IPS DF 19.7 (cell line): ENCODE results near the gene ICAM3.

Source experiments
- DNase-seq: peaks from one replicate; pipeline ENCODE4 v3.0.0-alpha.2; 2013; ENCODE audit warnings: low read depth, low spot score

The ICAM3 gene

DNA sequence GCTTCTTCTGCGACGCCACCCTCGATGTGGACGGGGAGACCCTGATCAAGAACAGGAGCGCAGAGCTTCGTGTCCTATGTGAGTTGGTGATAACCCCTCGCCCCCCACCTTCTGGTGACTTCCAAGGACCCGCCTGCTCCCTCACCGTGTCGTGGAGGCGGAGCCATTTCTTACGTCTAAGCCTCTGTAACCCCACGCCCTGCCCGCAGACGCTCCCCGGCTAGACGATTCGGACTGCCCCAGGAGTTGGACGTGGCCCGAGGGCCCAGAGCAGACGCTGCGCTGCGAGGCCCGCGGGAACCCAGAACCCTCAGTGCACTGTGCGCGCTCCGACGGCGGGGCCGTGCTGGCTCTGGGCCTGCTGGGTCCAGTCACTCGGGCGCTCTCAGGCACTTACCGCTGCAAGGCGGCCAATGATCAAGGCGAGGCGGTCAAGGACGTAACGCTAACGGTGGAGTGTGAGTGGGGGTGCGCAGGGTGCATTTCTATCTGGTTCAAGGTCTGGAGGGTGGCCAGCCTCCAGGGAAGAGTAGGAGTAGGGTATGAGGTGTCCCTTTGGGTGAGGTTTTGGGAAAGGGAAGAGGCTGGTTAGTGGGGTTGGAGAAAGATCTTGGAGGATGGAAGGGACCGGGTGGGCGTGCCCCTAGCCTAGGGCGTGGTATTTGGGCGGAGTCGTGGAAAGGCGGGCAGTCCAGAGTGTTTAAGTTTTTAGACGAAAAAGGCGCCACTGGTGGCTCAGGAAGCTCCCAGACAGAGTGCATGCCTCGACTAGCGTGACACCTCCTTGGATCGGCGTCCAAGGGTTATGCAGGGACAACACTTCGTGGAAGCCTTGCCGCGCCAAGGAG lies 46.4 kb downstream of the ICAM3 start:
- DNase-seq = no peak

DNA sequence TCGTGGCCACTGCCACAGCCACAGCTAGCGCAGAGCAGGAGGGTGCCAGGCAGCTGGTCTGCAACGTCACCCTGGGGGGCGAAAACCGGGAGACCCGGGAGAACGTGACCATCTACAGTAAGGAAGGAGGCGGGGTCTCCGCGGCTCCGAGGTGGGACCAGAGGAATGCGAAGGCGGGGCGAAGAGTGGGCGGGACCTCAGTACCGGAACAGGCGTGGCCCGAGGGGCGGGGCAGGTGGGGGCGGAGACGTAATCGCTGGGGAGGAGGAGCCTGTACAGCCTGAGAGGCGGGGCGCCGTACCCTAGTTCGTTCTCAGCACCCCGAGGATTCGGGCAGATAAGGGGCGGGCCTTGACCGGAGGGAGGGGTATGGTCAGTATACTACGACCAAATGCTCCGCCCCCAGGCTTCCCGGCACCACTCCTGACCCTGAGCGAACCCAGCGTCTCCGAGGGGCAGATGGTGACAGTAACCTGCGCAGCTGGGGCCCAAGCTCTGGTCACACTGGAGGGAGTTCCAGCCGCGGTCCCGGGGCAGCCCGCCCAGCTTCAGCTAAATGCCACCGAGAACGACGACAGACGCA lies 47.1 kb downstream of the ICAM3 start:
- DNase-seq = no peak

DNA sequence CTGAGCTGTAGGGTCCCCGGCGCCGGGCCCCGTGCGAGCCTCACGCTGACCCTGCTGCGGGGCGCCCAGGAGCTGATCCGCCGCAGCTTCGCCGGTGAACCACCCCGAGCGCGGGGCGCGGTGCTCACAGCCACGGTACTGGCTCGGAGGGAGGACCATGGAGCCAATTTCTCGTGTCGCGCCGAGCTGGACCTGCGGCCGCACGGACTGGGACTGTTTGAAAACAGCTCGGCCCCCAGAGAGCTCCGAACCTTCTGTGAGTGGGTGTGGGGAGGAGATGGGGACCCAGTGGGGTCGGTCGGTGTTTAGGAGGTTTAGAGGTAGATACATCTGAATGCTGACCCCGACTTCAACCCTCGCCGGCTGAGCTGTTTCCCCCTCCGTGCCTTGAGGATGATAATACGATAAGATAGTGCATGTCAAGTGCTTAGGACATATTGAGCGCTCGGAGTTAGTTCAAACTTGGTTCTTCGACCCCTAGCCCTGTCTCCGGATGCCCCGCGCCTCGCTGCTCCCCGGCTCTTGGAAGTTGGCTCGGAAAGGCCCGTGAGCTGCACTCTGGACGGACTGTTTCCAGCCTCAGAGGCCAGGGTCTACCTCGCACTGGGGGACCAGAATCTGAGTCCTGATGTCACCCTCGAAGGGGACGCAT lies 47.7 kb downstream of the ICAM3 start:
- DNase-seq = no peak

DNA sequence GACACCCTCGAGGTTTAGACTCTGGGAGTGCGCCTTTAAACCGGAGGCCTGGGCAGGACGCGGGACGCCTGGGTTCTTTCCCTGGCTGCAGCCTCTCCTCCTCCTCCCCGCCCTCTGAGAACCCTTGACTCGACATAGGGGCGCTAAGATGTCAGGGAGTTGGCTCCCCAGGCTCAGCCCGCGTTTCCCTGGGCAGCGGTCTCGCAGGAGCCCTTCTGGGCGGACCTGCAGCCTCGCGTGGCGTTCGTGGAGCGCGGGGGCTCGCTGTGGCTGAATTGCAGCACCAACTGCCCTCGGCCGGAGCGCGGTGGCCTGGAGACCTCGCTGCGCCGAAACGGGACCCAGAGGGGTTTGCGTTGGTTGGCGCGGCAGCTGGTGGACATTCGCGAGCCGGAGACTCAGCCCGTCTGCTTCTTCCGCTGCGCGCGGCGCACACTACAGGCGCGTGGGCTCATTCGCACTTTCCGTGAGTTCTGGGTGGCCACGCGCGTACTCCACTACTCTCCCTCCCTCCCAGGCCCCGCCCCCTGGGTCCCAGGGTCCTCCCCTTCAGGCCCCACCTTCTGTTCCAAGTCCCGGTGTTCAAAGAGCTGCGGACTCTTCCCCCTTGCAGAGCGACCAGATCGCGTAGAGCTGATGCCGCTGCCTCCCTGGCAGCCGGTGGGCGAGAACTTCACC lies 48.4 kb downstream of the ICAM3 start:
- no peak for DNase-seq

DNA sequence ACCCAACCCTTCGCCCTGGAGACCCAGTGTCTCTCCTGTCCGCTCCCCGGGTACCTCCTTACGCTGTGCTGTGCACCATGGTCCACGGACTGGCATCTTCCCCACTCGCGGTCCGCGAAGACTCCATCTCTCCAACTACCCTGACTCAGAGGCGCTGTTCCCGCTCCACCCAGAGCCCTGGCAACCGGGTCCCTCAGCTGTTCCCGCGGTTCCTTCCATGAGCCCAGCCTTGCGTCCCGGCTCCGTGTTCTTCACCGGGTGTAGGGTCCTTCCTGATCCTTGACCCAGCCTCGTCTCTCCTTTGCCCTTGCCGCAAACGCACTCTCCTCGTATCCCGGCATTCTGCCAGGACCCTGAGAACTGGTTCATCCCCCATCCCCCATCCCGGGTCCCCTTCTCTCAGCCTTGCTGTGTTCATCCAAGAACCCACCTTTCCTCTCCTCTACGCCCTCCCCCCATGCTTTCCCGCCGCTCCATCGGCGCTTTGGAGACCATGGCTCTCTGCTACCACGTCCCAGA lies 49.0 kb downstream of the ICAM3 start:
- DNase-seq = no peak

DNA sequence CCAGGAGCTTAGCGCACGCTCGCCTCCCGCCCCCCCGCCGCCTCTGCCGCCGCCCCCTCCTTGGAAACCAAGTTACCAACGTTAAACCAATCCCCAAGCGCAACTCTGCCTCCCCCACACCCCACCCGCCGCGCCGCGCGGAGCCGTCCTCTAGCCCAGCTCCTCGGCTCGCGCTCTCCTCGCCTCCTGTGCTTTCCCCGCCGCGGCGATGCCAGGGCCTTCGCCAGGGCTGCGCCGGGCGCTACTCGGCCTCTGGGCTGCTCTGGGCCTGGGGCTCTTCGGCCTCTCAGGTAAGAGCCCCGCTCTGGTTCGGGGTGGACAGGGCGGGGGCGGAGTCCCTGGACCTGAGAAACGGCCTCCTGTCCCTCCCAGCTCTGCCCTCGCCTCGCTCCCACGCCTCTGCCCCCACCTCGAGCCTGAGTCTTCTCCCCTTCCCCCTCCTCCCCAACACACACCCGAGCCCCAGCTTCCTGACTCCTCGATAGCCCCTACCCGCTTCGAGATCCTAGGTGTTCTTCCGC lies 49.5 kb downstream of the ICAM3 start, which contains the start of gene ICAM5:
TSS of gene ICAM5 (plus strand) at position 117 of the 521 bp plus-strand sequence. CDS start at position 209, 92 bp downstream.
- no peak for DNase-seq

DNA sequence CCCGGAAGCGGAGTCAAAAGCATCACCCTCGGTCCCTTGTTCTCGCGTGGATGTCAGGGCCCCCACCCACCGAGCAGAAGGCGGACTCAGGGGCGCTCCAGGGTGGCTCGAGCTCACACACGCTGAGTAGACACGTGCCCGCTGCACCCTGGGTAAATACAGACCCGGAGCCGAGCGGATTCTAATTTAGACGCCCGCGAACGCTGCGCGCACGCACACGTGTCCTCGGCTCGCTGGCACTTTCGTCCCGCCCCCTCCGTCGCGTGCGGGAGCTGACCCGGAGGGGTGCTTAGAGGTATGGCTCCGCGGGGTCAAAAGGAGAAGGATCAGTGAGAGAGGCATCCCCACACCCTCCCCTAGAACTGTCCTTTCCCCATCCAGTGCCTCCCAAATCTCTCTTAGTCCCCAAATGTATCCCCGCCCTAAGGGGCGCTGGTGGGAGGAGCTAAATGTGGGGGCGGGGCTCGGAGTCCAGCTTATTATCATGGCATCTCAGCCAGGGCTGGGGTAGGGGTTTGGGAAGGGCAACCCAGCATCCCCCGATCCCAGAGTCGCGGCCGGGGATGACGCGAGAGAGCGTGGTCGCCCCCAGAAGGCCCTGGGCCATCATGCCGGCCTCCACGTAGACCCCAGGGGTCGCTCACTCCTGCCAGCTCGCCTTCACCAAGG lies 50.1 kb downstream of the ICAM3 start:
- DNase-seq = no peak

DNA sequence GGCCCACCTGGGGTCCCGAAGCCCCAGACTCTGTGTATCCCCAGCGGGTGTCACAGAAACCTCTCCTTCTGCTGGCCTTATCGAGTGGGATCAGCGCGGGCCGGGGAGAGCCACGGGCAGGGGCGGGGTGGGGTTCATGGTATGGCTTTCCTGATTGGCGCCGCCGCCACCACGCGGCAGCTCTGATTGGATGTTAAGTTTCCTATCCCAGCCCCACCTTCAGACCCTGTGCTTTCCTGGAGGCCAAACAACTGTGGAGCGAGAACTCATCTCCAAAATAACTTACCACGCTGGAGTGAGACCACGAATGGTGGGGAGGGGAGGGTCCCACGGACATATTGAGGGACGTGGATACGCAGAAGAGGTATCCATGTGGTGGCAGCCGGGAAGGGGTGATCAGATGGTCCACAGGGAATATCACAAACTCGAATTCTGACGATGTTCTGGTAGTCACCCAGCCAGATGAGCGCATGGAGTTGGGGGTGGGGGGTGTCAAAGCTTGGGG lies 50.7 kb downstream of the ICAM3 start:
- no peak for DNase-seq

DNA sequence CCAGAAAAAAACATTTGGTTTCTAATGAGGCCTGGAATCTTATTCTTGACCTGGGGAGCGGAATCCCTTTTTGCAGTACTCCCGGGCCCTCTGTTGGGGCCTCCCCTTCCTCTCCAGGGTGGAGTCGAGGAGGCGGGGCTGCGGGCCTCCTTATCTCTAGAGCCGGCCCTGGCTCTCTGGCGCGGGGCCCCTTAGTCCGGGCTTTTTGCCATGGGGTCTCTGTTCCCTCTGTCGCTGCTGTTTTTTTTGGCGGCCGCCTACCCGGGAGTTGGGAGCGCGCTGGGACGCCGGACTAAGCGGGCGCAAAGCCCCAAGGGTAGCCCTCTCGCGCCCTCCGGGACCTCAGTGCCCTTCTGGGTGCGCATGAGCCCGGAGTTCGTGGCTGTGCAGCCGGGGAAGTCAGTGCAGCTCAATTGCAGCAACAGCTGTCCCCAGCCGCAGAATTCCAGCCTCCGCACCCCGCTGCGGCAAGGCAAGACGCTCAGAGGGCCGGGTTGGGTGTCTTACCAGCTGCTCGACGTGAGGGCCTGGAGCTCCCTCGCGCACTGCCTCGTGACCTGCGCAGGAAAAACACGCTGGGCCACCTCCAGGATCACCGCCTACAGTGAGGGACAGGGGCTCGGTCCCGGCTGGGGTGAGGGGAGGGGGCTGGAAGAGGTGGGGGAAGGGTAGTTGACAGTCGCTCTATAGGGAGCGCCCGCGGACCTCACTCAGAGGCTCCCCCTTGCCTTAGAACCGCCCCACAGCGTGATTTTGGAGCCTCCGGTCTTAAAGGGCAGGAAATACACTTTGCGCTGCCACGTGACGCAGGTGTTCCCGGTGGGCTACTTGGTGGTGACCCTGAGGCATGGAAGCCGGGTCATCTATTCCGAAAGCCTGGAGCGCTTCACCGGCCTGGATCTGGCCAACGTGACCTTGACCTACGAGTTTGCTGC lies 52.4 kb downstream of the ICAM3 start, which contains the start of gene ICAM4:
TSS of gene ICAM4 (plus strand) at position 153 of the 935 bp plus-strand sequence. CDS start at position 211, 58 bp downstream.
- no peak for DNase-seq

DNA sequence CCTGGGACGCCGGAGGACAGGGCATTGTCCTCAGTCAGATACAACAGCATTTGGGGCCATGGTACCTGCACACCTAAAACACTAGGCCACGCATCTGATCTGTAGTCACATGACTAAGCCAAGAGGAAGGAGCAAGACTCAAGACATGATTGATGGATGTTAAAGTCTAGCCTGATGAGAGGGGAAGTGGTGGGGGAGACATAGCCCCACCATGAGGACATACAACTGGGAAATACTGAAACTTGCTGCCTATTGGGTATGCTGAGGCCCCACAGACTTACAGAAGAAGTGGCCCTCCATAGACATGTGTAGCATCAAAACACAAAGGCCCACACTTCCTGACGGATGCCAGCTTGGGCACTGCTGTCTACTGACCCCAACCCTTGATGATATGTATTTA lies 54.0 kb downstream of the ICAM3 start:
- no peak for DNase-seq

DNA sequence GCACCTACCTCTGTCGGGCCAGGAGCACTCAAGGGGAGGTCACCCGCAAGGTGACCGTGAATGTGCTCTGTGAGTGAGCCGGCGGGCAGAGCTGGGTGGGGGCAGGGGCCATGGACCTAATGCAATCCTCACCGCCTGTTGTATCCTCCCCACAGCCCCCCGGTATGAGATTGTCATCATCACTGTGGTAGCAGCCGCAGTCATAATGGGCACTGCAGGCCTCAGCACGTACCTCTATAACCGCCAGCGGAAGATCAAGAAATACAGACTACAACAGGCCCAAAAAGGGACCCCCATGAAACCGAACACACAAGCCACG lies 54.5 kb downstream of the ICAM3 start:
- DNase-seq = no peak

DNA sequence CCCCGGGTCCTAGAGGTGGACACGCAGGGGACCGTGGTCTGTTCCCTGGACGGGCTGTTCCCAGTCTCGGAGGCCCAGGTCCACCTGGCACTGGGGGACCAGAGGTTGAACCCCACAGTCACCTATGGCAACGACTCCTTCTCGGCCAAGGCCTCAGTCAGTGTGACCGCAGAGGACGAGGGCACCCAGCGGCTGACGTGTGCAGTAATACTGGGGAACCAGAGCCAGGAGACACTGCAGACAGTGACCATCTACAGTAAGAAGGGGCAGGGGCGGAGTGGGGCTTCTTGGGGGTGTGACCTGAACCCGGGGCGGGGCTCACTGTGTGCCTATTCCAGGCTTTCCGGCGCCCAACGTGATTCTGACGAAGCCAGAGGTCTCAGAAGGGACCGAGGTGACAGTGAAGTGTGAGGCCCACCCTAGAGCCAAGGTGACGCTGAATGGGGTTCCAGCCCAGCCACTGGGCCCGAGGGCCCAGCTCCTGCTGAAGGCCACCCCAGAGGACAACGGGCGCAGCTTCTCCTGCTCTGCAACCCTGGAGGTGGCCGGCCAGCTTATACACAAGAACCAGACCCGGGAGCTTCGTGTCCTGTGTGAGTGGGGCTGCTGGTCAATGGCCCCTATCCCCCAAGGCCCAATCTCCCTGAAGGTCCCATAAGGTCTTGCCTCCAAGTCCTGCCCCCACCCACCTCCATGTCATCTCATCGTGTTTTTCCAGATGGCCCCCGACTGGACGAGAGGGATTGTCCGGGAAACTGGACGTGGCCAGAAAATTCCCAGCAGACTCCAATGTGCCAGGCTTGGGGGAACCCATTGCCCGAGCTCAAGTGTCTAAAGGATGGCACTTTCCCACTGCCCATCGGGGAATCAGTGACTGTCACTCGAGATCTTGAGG lies 55.1 kb downstream of the ICAM3 start:
- DNase-seq = no peak
